ENCODE data around the gene HPCAL4. TPM values are rescaled to one million over a fixed set of nuclear protein-coding genes. Genes with fewer than 3 reads are reported as not detected.

The HPCAL4 gene
- total and polyA plus RNA-seq, 2 donors from 2014 or later: 3.9 to 5.2 TPM

DNA sequence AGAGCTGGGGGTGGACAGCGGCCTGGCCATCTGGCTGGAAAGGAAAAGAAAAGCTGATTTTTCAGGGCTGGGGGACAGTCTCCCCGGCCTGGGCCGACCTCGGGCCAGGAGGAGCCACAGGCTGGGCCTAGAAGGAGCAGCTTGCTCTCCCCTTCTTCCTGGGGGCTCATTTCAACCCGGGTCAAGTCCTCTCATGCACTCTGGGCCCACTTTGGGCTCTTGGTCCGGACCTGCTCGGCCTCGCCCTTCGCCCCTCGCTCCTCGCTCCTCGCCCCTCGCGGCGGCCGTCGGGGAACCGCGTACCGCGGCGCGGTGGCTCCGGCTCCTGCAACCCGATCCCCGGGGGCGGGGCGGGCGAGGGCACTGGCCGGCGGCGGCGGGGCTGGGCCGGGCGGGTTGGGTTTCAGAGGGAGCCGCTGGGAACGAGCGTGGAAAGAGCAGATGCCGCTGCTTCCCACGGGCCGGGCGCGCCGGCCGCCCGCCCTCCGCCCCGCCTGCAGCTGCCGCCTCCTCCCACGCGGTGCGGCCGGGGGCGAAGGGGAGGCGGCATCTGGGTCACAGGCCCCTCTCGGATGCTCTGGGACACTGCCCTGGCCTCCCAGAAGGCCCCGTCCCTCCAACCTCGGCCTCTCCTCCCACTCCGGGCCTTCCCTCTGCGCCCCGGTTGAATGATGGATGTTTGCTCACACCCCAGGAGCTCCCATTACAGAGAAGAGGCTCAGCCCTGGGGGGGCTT, 58.4 kb downstream of the HPCAL4 start:
- peak; percentile 85 to 92 (median 88) for DNase-seq
- no peaks in the 10 kb centered on the region for H3K4me1 ChIP-seq (ENCODE audit: control insufficient read depth in 2 of 3, insufficient read depth in 2 of 3, low read depth in 1 of 3, low read length in 3 of 3)
- TF ChIP-seq CTCF (IDR thresholded peaks at IDR 0.05; ENCODE audit: borderline replicate concordance, extremely low read depth, insufficient read depth): no peak

DNA sequence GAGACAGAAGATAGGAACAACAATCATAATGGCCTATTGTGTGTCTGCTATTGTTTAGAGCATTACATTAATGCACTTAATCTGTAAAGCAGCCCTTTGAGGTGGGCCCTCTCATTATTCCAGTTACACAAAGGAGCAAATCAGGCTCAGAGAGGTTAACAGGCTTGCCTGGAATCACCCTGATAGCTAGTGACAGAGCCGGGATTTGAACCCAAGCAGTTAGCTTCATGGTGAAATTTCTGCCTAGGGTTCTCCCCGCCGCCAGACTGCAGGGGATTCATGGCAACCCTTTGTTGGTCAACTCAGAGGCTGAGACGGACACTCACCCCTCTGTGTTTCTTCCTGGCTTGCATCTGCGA, 58.9 kb downstream of the HPCAL4 start:
- Histone ChIP-seq H3K9ac (ENCODE audit: low read length in 3 of 3) (no peak overlapping the region), H3K9me3 (ENCODE audit: control insufficient read depth in 2 of 3, insufficient read depth in 1 of 3, low read length in 3 of 3) (no peaks in the 10 kb centered on the region), H3K27me3 (ENCODE audit: control insufficient read depth, insufficient read depth, low read length) (no peaks in the 10 kb centered on the region), H3K4me3 (ENCODE audit: low read length in 3 of 3) (no peak overlapping the region), H3K27ac (ENCODE audit: low read depth in 2 of 2, low read length in 2 of 2) (peak overlapping the region in 1 of 2 donors; percentile 42), H3K4me1 (ENCODE audit: control insufficient read depth in 2 of 3, insufficient read depth in 2 of 3, low read depth in 1 of 3, low read length in 3 of 3) (no peaks in the 10 kb centered on the region), H3K36me3 (ENCODE audit: control insufficient read depth in 2 of 3, insufficient read depth in 3 of 3, low read length in 3 of 3) (peaks cover 0 to 2% (median 0%) of the 10 kb centered on the region in 3 donors)
- DNase-seq: peak in 1 of 5 donors; percentile 44
- no peak for FAIRE-seq
- TF ChIP-seq CTCF (IDR thresholded peaks at IDR 0.05; ENCODE audit: borderline replicate concordance, extremely low read depth, insufficient read depth): no peak
- intact Hi-C loops (cut with DNase I): no loop called here

More for the DNA sequence above, 58.4 kb downstream of the HPCAL4 start:
- intact Hi-C loops (cut with DNase I): no loop called here
- Histone ChIP-seq H3K27ac (ENCODE audit: low read depth in 2 of 2, low read length in 2 of 2) (peak overlapping the region in 1 of 2 donors; percentile 42), H3K27me3 (ENCODE audit: control insufficient read depth, insufficient read depth, low read length) (no peaks in the 10 kb centered on the region), H3K36me3 (ENCODE audit: control insufficient read depth in 2 of 3, insufficient read depth in 3 of 3, low read length in 3 of 3) (peaks cover 0 to 2% (median 0%) of the 10 kb centered on the region in 3 donors), H3K9ac (ENCODE audit: low read length in 3 of 3) (no peak overlapping the region), H3K9me3 (ENCODE audit: control insufficient read depth in 2 of 3, insufficient read depth in 1 of 3, low read length in 3 of 3) (no peaks in the 10 kb centered on the region), H3K4me3 (ENCODE audit: low read length in 3 of 3) (no peak overlapping the region)
- no peak for FAIRE-seq

DNA sequence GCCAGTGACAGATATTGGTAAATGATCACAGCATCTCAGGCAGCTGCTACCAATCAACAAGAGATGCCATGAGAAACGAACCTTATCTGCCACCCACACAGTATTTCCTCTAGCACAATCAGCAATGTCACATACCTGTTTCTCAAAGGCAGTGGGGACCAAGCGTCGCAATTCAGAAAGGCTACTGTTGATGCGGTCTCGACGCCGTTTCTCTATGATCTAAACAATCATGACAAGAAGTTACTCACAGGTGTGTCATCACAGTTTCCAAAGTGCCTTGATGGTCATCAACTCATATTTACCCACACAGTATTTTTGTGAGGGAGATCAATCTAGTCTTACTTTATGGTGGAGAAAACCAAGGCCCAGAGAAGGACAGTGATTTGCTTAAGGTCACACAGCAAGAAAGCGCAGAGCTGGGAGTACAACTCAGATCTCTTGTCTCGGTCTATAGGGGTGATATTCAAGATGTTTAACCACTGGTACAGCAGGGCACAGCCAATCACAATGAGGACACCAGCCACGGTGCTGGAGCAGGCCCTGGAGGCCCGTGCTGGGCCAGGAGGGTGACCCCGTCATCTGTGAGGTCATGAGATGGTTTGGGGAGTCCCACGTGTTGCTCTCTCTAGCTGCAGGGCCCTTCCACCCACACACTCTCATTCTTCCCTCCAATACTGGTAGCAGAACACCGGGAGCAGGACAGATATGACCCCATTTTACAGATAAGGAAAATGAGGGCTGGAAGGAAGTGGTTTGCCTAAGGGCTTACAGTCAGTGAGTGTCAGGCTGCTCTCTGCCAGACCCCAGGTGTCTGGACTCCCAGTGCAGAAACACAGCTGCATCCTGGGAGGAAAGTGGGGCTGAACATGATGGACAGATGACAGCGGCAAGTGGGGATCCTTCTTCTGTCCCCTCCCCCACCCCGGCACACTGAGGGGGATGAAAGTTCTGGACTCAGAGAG, 59.6 kb downstream of the HPCAL4 start:
- DNase-seq (no peak), FAIRE-seq (no peak)
- Histone ChIP-seq H3K27me3 (ENCODE audit: control insufficient read depth, insufficient read depth, low read length) (no peaks in the 10 kb centered on the region), H3K9ac (ENCODE audit: low read length in 3 of 3) (no peak overlapping the region), H3K4me1 (ENCODE audit: control insufficient read depth in 2 of 3, insufficient read depth in 2 of 3, low read depth in 1 of 3, low read length in 3 of 3) (peaks cover 0 to 2% (median 0%) of the 10 kb centered on the region in 3 donors), H3K4me3 (ENCODE audit: low read length in 3 of 3) (no peak overlapping the region), H3K27ac (ENCODE audit: low read depth in 2 of 2, low read length in 2 of 2) (no peak overlapping the region), H3K36me3 (ENCODE audit: control insufficient read depth in 2 of 3, insufficient read depth in 3 of 3, low read length in 3 of 3) (peaks cover 0 to 2% (median 0%) of the 10 kb centered on the region in 3 donors), H3K9me3 (ENCODE audit: control insufficient read depth in 2 of 3, insufficient read depth in 1 of 3, low read length in 3 of 3) (no peaks in the 10 kb centered on the region)
- intact Hi-C loops (cut with DNase I): no loop called here
- no peak for TF ChIP-seq CTCF (IDR thresholded peaks at IDR 0.05; ENCODE audit: borderline replicate concordance, extremely low read depth, insufficient read depth)
